ENCODE data around the gene ZAP70.

The ZAP70 gene

DNA sequence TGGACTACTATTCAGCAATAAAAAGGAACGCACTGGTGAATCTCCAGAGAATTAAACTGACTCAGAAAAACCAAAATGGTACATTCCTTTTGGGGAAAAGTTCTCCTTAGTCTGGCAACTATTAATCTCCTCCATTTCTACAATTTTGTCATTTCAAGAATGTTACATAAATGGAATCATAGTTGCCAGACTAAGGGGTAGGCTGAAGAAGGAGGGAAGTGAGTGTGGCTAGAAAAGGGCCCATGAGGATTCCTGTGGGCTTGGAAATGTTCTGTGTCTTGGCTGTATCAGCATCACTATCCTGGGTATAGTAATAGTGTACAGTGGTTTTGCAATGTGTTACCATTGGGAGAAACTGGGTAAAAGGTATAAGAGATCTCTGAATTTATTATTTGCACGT is 72.4 kb downstream of the ZAP70 start:
- no peaks in the 10 kb centered on the region for H3K9me3 ChIP-seq (ENCODE audit: low read depth, low read length)
- H3K36me3 ChIP-seq (ENCODE audit: insufficient read depth, low read length): no peaks in the 10 kb centered on the region
- H3K9ac ChIP-seq (ENCODE audit: insufficient read length): no peak overlapping the region
- H3K4me3 ChIP-seq: no peak overlapping the region
- H3K27ac ChIP-seq: no peak overlapping the region
- TF ChIP-seq FOXP2 (optimal IDR thresholded peaks at IDR 0.05; ENCODE audit: control extremely low read depth, extremely low read length, insufficient read depth) (no peak), EZH2 (IDR thresholded peaks at IDR 0.05) (no peak), POLR2AphosphoS5 (IDR thresholded peaks at IDR 0.05; ENCODE audit: borderline replicate concordance, low read depth, low read length) (no peak)
- no peak for DNase-seq (ENCODE audit: low read depth, low spot score)

DNA sequence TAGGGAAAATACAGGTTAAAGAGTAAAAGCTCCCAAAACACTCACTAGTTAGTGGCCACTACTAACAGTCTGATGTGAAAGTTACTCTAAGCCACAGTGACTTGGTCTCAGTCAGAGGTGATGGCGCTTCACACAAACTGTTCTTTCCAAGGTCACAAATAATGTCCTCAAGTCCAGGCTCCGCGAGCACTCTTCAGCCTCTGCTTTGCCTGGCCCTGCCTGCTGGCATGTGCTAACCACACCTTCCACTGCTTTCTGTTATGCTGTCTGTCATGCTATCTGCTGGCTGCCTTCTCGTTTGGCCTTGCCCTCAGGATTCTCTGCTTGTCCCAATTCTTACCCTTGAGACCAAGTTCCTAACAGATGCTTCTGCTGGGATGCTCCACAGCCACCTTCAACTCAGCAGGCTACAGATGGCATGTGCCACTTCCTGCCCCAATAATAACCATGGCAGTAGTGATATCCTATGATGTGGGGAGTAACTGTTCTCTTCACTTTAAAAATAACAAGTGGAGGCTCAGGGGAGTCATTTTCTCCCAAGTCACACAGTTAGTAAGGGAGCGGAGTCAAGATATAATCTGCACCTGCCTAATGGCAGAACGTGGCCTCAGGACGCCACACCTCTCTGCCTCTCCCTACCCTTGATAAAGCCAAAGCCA is 75.7 kb downstream of the ZAP70 start:
- Histone ChIP-seq H3K27ac (no peak overlapping the region), H3K9ac (ENCODE audit: insufficient read length) (no peak overlapping the region), H3K9me3 (ENCODE audit: low read depth, low read length) (no peaks in the 10 kb centered on the region), H3K4me3 (no peak overlapping the region), H3K36me3 (ENCODE audit: insufficient read depth, low read length) (peaks cover 8% of the 10 kb centered on the region)
- TF ChIP-seq POLR2AphosphoS5 (IDR thresholded peaks at IDR 0.05; ENCODE audit: borderline replicate concordance, low read depth, low read length) (no peak), EZH2 (IDR thresholded peaks at IDR 0.05) (no peak), FOXP2 (optimal IDR thresholded peaks at IDR 0.05; ENCODE audit: control extremely low read depth, extremely low read length, insufficient read depth) (no peak)
- DNase-seq (ENCODE audit: low read depth, low spot score): no peak

All from SK-N-MC (cell line).